ENCODE results near the gene DNM1. TPM values are rescaled to one million over a fixed set of nuclear protein-coding genes. Genes with fewer than 3 reads are reported as not detected.
A peak's percentile ranks its signal among the peaks of the same experiment; 100 is the strongest.

DNM1 gene
- total and polyA plus RNA-seq, 4 donors: 1.2 to 23.7 (median 6.1) TPM

GRCh38 chr9:128218172-128218517, 15.0 kb downstream of the DNM1 start:
- no peaks in the 10 kb centered on the region for H3K27me3 ChIP-seq (ENCODE audit: control insufficient read depth in 3 of 3, insufficient read depth in 3 of 3, low read length in 2 of 3)
- H3K4me1 ChIP-seq (ENCODE audit: control insufficient read depth in 5 of 5, insufficient read depth in 5 of 5, low read length in 5 of 5): peaks cover 0 to 12% (median 0%) of the 10 kb centered on the region in 5 donors
- H3K9ac ChIP-seq (ENCODE audit: insufficient read depth in 1 of 2, low read length in 2 of 2): no peak overlapping the region
- H3K4me3 ChIP-seq: no peak overlapping the region
- 59 to 71% methylated on average over 11 of the region's 11 CpGs for WGBS, 2 donors
- H3K27ac ChIP-seq (ENCODE audit: low read depth in 1 of 2, low read length in 1 of 2): no peak overlapping the region
- DNase-seq (no peak), ATAC-seq (ENCODE audit: insufficient read depth, low FRiP score) (no peak)
- no peak for TF ChIP-seq CTCF (IDR thresholded peaks at IDR 0.05; ENCODE audit: control extremely low read depth, extremely low read depth)
- no peaks in the 10 kb centered on the region for H3K9me3 ChIP-seq (ENCODE audit: control insufficient read depth in 4 of 4, insufficient read depth in 3 of 4, low read length in 3 of 4)
- H3K36me3 ChIP-seq (ENCODE audit: control insufficient read depth in 4 of 4, insufficient read depth in 4 of 4, low read length in 4 of 4): peaks cover 0 to 7% (median 2%) of the 10 kb centered on the region in 4 donors

DNA sequence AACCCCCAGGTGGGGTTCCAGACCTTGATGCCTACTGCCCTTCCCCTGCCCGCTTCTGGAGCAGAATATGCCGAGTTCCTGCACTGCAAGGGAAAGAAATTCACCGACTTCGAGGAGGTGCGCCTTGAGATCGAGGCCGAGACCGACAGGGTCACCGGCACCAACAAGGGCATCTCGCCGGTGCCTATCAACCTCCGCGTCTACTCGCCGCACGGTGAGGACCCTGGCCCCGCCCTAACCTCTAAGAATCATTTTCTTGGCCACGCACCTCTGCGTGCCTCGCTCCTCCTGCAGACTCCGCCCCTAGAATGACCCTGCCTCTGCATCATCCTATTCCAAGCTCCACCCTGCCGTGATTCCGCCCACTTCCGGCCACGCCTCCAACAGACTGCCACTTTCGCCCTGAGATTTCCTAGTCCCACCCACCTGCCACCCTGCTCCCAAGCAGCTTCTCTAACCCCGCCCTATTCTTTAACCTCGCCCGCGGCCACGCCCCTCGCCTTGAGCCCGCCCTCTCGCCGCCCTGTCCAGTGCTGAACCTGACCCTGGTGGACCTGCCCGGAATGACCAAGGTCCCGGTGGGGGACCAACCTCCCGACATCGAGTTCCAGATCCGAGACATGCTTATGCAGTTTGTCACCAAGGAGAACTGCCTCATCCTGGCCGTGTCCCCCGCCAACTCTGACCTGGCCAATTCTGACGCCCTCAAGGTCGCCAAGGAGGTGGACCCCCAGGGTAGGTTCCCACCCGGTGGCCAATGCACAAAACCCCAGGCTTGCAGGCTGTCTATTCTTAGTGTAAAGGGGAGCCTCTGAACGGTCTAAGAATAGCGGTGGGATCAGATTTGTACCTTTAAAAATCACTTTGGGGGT, 15.6 kb downstream of the DNM1 start:
- Histone ChIP-seq H3K4me3 (no peak overlapping the region), H3K9ac (ENCODE audit: insufficient read depth in 1 of 2, low read length in 2 of 2) (no peak overlapping the region), H3K4me1 (ENCODE audit: control insufficient read depth in 5 of 5, insufficient read depth in 5 of 5, low read length in 5 of 5) (peaks cover 0 to 12% (median 0%) of the 10 kb centered on the region in 5 donors), H3K27me3 (ENCODE audit: control insufficient read depth in 3 of 3, insufficient read depth in 3 of 3, low read length in 2 of 3) (no peaks in the 10 kb centered on the region), H3K36me3 (ENCODE audit: control insufficient read depth in 4 of 4, insufficient read depth in 4 of 4, low read length in 4 of 4) (peaks cover 0 to 7% (median 2%) of the 10 kb centered on the region in 4 donors), H3K9me3 (ENCODE audit: control insufficient read depth in 4 of 4, insufficient read depth in 3 of 4, low read length in 3 of 4) (no peaks in the 10 kb centered on the region), H3K27ac (ENCODE audit: low read depth in 1 of 2, low read length in 1 of 2) (no peak overlapping the region)
- ATAC-seq (ENCODE audit: insufficient read depth, low FRiP score): peak; percentile 97
- no peak for TF ChIP-seq CTCF (IDR thresholded peaks at IDR 0.05; ENCODE audit: control extremely low read depth, extremely low read depth)
- 20 to 26% methylated on average over 47 of the region's 47 CpGs for WGBS, 2 donors
- DNase-seq: peak; percentile 81 to 90 (median 90)

- no peaks in the 10 kb centered on the region for H3K27me3 ChIP-seq (ENCODE audit: control insufficient read depth in 3 of 3, insufficient read depth in 3 of 3, low read length in 2 of 3)
- H3K27ac ChIP-seq (ENCODE audit: low read depth in 1 of 2, low read length in 1 of 2): no peak overlapping the region
- no peak overlapping the region for H3K4me3 ChIP-seq
- no peaks in the 10 kb centered on the region for H3K9me3 ChIP-seq (ENCODE audit: control insufficient read depth in 4 of 4, insufficient read depth in 3 of 4, low read length in 3 of 4)
- ATAC-seq (ENCODE audit: insufficient read depth, low FRiP score) (no peak), DNase-seq (no peak)
- WGBS, 2 donors: 91 to 95% methylated on average over 8 to 9 of the region's 9 CpGs
- TF ChIP-seq CTCF (IDR thresholded peaks at IDR 0.05; ENCODE audit: control extremely low read depth, extremely low read depth): no peak
- H3K36me3 ChIP-seq (ENCODE audit: control insufficient read depth in 4 of 4, insufficient read depth in 4 of 4, low read length in 4 of 4): peaks cover 0 to 7% (median 2%) of the 10 kb centered on the region in 4 donors
- peaks cover 0 to 12% (median 0%) of the 10 kb centered on the region in 5 donors for H3K4me1 ChIP-seq (ENCODE audit: control insufficient read depth in 5 of 5, insufficient read depth in 5 of 5, low read length in 5 of 5)
- no peak overlapping the region for H3K9ac ChIP-seq (ENCODE audit: insufficient read depth in 1 of 2, low read length in 2 of 2)
These were observed 16.7 kb downstream of the DNM1 start for GRCh38 chr9:128219831-128220230.

Data from lung (tissue), 12 donors.